K562 (cell line): Measurements from ENCODE around the gene ACTL10.

Experiments used
- CBX1 ChIP-seq: sonication (generic); IDR thresholded peaks from 2 replicates; pipeline ENCODE4 v1.6.1; 2016; ENCODE audit warnings: antibody characterized with exemption, low read depth, mild to moderate bottlenecking
- CHD1 ChIP-seq: fragments of 200-600 bp; sonication (generic); IDR thresholded peaks from one replicate; pipeline ENCODE4 v1.6.1; 2012; ENCODE audit warnings: mild to moderate bottlenecking, moderate library complexity, low read length, inconsistent platforms
- ETS2 ChIP-seq: IDR thresholded peaks from 2 replicates; pipeline ENCODE4 v1.6.1; 2016; ENCODE audit warnings: borderline replicate concordance, missing genetic modification characterization, mild to moderate bottlenecking, moderate library complexity, missing compliant biosample characterization; ENCODE audit not compliant: poor library complexity, severe bottlenecking
- HDAC2 ChIP-seq: fragments of 450-650 bp; IDR thresholded peaks from 2 replicates; pipeline ENCODE4 v1.6.1; 2016; ENCODE audit warnings: mild to moderate bottlenecking
- KLF16 ChIP-seq: IDR thresholded peaks from 2 replicates; pipeline ENCODE4 v1.6.1; 2016; ENCODE audit warnings: antibody characterized with exemption
- MAFG ChIP-seq: fragments of 450-650 bp; conservative IDR thresholded peaks from 2 replicates; pipeline ENCODE4 v1.6.1; 2016; ENCODE audit warnings: missing genetic modification characterization, missing compliant biosample characterization
- NBN ChIP-seq: fragments of 450-650 bp; IDR thresholded peaks from 2 replicates; pipeline ENCODE4 v1.6.1; 2016; ENCODE audit warnings: low read depth, mild to moderate bottlenecking
- SETDB1 ChIP-seq: IDR thresholded peaks from one replicate; pipeline ENCODE4 v1.6.1; 2012; ENCODE audit warnings: low read length, control low read depth, inconsistent platforms
- ZZZ3 ChIP-seq: fragments of 450-650 bp; IDR thresholded peaks from 2 replicates; pipeline ENCODE4 v1.6.1; 2016; ENCODE audit warnings: antibody characterized with exemption, mild to moderate bottlenecking, moderate library complexity
- TF ChIP-seq, protein P1 (sequence below), 3 experiments: IDR thresholded peaks in 2 of 3; conservative IDR thresholded peaks in 1 of 3; 2 replicates each; pipeline ENCODE4 v1.5.1; 2011 to 2012; ENCODE audit warnings: low read length in 3 of 3, mild to moderate bottlenecking in 3 of 3, control low read depth in 2 of 3, improper control_type of control experiment in 1 of 3, inconsistent platforms in 1 of 3, low read depth in 1 of 3, mixed read lengths in 1 of 3, moderate library complexity in 1 of 3; ENCODE audit not compliant: insufficient read depth in 2 of 3
- TF ChIP-seq, protein P2 (sequence below), 2 experiments: fragments of 450-650 bp in 1 of 2; sonication (generic) in 1 of 2; formaldehyde crosslinking; conservative IDR thresholded peaks; 2 replicates each; pipeline versions ENCODE4 v1.4.0 to v1.8.1; 2020 to 2022; ENCODE audit warnings: mild to moderate bottlenecking in 1 of 2, missing genetic modification reagents in 1 of 2
- TF ChIP-seq, protein P3 (sequence below): fragments of 150-350 bp; conservative IDR thresholded peaks from 2 replicates; pipeline ENCODE4 v1.6.1; 2014; ENCODE audit warnings: low read length

DNA sequence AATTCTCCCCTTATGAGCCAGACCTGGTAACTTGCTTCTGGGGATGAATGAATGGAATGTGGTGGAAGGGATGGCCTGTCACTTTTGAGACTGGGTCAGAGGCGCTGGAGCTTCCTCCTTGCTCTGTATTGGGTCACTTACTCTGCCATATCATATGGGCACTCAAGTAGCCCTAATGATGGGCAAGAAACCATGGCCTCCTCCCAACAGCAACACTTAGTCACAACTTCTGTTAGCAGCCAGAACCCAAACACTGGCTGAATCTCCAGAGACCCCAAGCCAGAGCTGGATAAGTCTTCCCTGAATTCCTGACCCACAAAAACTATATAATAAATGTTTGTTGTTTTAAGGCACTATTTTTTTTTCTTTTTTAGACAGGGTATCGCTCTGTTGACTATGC is 13.9 kb downstream of the ACTL10 start:
- no peak for TF ChIP-seq CBX1
- no peak for TF ChIP-seq ETS2 (tag)
- TF ChIP-seq MAFG (tag): no peak
- TF ChIP-seq ZZZ3: no peak
- TF ChIP-seq HDAC2: no peak
- TF ChIP-seq KLF16: no peak
- no peak for TF ChIP-seq CHD1
- TF ChIP-seq, protein P1, sequence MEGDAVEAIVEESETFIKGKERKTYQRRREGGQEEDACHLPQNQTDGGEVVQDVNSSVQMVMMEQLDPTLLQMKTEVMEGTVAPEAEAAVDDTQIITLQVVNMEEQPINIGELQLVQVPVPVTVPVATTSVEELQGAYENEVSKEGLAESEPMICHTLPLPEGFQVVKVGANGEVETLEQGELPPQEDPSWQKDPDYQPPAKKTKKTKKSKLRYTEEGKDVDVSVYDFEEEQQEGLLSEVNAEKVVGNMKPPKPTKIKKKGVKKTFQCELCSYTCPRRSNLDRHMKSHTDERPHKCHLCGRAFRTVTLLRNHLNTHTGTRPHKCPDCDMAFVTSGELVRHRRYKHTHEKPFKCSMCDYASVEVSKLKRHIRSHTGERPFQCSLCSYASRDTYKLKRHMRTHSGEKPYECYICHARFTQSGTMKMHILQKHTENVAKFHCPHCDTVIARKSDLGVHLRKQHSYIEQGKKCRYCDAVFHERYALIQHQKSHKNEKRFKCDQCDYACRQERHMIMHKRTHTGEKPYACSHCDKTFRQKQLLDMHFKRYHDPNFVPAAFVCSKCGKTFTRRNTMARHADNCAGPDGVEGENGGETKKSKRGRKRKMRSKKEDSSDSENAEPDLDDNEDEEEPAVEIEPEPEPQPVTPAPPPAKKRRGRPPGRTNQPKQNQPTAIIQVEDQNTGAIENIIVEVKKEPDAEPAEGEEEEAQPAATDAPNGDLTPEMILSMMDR (IDR thresholded peaks at IDR 0.05 in 2 of 3, conservative IDR thresholded peaks at IDR 0.05 in 1 of 3; ENCODE audit: insufficient read depth in 2 of 3, low read depth in 1 of 3, low read length in 3 of 3): no peak
- TF ChIP-seq, protein P2, sequence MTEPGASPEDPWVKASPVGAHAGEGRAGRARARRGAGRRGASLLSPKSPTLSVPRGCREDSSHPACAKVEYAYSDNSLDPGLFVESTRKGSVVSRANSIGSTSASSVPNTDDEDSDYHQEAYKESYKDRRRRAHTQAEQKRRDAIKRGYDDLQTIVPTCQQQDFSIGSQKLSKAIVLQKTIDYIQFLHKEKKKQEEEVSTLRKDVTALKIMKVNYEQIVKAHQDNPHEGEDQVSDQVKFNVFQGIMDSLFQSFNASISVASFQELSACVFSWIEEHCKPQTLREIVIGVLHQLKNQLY (CRISPR knock-in tag; conservative IDR thresholded peaks at IDR 0.05): no peak
- no peak for TF ChIP-seq SETDB1
- no peak for TF ChIP-seq NBN
- TF ChIP-seq, protein P3, sequence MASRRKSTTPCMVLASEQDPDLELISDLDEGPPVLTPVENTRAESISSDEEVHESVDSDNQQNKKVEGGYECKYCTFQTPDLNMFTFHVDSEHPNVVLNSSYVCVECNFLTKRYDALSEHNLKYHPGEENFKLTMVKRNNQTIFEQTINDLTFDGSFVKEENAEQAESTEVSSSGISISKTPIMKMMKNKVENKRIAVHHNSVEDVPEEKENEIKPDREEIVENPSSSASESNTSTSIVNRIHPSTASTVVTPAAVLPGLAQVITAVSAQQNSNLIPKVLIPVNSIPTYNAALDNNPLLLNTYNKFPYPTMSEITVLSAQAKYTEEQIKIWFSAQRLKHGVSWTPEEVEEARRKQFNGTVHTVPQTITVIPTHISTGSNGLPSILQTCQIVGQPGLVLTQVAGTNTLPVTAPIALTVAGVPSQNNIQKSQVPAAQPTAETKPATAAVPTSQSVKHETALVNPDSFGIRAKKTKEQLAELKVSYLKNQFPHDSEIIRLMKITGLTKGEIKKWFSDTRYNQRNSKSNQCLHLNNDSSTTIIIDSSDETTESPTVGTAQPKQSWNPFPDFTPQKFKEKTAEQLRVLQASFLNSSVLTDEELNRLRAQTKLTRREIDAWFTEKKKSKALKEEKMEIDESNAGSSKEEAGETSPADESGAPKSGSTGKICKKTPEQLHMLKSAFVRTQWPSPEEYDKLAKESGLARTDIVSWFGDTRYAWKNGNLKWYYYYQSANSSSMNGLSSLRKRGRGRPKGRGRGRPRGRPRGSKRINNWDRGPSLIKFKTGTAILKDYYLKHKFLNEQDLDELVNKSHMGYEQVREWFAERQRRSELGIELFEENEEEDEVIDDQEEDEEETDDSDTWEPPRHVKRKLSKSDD: no peak
